BJ (cell line): ENCODE results near the gene JMJD7. TPM values are rescaled to one million over a fixed set of nuclear protein-coding genes. Genes with fewer than 3 reads are reported as not detected.

ENCODE experiments used
- CTCF ChIA-PET: fragments of 350-600 bp; formaldehyde crosslinking; extraction: SDS; loops from one replicate; lab custom pipeline; 2021; ENCODE audit warnings: antibody characterized with exemption, inconsistent platforms; lab: Yijun Ruan, JAX
- POLR2A ChIA-PET: fragments of 300-600 bp; sonication (Branson Sonifier 250); formaldehyde crosslinking; extraction: SDS; loops from one replicate; lab custom pipeline; 2021; ENCODE audit warnings: antibody characterized with exemption; lab: Charles Lee
- DNase-seq: peaks from one replicate; pipeline ENCODE4 v3.0.0-alpha.2; 2011; ENCODE audit warnings: low read depth
- H3K27me3 ChIP-seq: 2 replicates; pipeline ENCODE4 v1.6.0; 2011; ENCODE audit warnings: low read length; ENCODE audit not compliant: control insufficient read depth, insufficient read depth
- H3K36me3 ChIP-seq: 2 replicates; pipeline ENCODE4 v1.5.1; 2011; ENCODE audit warnings: low read length; ENCODE audit not compliant: control insufficient read depth, insufficient read depth
- H3K4me3 ChIP-seq: 2 replicates; pipeline ENCODE4 v1.5.1; 2011; ENCODE audit warnings: low read depth, mild to moderate bottlenecking, control low read depth, low read length
- CTCF ChIP-seq: IDR thresholded peaks from 2 replicates; pipeline ENCODE4 v1.5.1; 2011; ENCODE audit warnings: low read depth, mild to moderate bottlenecking, control low read depth, inconsistent platforms, low read length, moderate library complexity; ENCODE audit not compliant: insufficient read depth
- polyA plus RNA-seq: library from polyadenylated mRNA; depleted of rRNA; stranded (reverse); fragments of >200 nt; gene quantifications from 2 replicates; pipeline ENCODE4 v1.2.3, GENCODE V29; 2011

JMJD7 gene
- polyA plus RNA-seq, 1 experiment = 3.4 TPM

- Histone ChIP-seq H3K27me3 (peaks cover 9% of the 10 kb centered on the region), H3K36me3 (no peaks in the 10 kb centered on the region), H3K4me3 (no peak overlapping the region)
- ChIA-PET POLR2A (no interaction called here), CTCF (no interaction called here)
- TF ChIP-seq CTCF = no peak
- DNase-seq = no peak
These were observed 50.4 kb downstream of the JMJD7 start for GRCh38 chr15:41878355-41878699.

- ChIA-PET POLR2A (no interaction called here), CTCF (interaction anchor here (1.2 kb wide), 1 partner anchor 27 kb away, joined by 3 read pairs; no protein-coding TSS in a partner anchor)
- Histone ChIP-seq H3K4me3 (no peak overlapping the region), H3K36me3 (no peaks in the 10 kb centered on the region), H3K27me3 (peaks cover 8% of the 10 kb centered on the region)
- TF ChIP-seq CTCF = no peak
- no peak for DNase-seq
These were observed 51.5 kb downstream of the JMJD7 start for GRCh38 chr15:41879321-41879845.

- POLR2A ChIA-PET = no interaction called here
- no peak for TF ChIP-seq CTCF
These were observed 52.4 kb downstream of the JMJD7 start for GRCh38 chr15:41880156-41880877.

DNA sequence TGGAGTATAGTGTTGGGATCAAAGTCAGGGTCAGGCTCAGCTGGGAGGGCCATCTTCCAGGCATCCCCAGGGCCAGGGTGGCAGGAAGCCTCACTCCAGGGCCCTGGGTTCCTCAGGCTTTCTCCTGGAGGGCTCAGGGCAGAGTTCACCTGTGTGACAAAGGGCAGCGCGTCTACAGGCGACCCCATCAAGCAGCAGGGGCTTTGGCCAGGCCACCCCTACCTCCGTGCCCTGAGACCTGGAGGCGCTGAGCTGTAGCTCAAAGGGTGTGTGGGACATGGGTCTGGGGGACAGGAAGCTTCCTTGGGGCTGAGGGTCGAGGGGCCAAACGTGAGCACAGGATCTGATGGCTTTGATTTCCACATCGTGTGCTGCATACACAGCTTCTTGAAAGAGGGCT, 53.2 kb downstream of the JMJD7 start:
- Histone ChIP-seq H3K4me3 (no peak overlapping the region), H3K36me3 (no peaks in the 10 kb centered on the region), H3K27me3 (peaks cover 8% of the 10 kb centered on the region)
- TF ChIP-seq CTCF = no peak
- ChIA-PET CTCF (interaction anchor here (1.3 to 1.6 kb wide), 2 partner anchors 10 kb away, joined by 3 read pairs; no protein-coding TSS in a partner anchor), POLR2A (no interaction called here)
- no peak for DNase-seq

More at GRCh38 chr15:41880156-41880877, 52.4 kb downstream of the JMJD7 start:
- Histone ChIP-seq H3K27me3 (peaks cover 8% of the 10 kb centered on the region), H3K4me3 (no peak overlapping the region), H3K36me3 (no peaks in the 10 kb centered on the region)
- CTCF ChIA-PET = interaction anchor here (1.2 to 1.6 kb wide), 3 partner anchors 9 to 26 kb away, joined by 3 read pairs; no protein-coding TSS in a partner anchor
- no peak for DNase-seq

- H3K36me3 ChIP-seq = no peaks in the 10 kb centered on the region
- H3K27me3 ChIP-seq = peaks cover 8% of the 10 kb centered on the region
- H3K4me3 ChIP-seq = no peak overlapping the region
- no peak for TF ChIP-seq CTCF
- POLR2A ChIA-PET = no interaction called here
- CTCF ChIA-PET = interaction anchor here (1.3 to 1.6 kb wide), 2 partner anchors 9 to 11 kb away, joined by 3 read pairs; no protein-coding TSS in a partner anchor
- DNase-seq = no peak
These were observed 53.6 kb downstream of the JMJD7 start for GRCh38 chr15:41881550-41881919.
